GM12878 (cell line): ENCODE measurements around the gene POU5F1. TPM values are rescaled to one million over a fixed set of nuclear protein-coding genes. Genes with fewer than 3 reads are reported as not detected.

ENCODE experiments used
- DPF2 ChIP-seq: fragments of 450-650 bp; IDR thresholded peaks from 2 replicates; pipeline ENCODE4 v1.6.1; 2017; ENCODE audit warnings: mild to moderate bottlenecking
- NFYB ChIP-seq: IDR thresholded peaks from 2 replicates; pipeline ENCODE4 v1.6.1; 2011; ENCODE audit warnings: low read depth, mild to moderate bottlenecking, low read length, improper control_type of control experiment, moderate library complexity; ENCODE audit not compliant: insufficient read depth
- YY1 ChIP-seq: IDR thresholded peaks from 2 replicates; pipeline ENCODE4 v1.6.1; 2011; ENCODE audit warnings: low read depth, mild to moderate bottlenecking, low read length
- polyA plus RNA-seq, 11 experiments: library from polyadenylated mRNA; depleted of rRNA in 4 of 11; unstranded in 6 of 11; stranded (reverse) in 5 of 11; fragments of >200 nt; fragmentation: Nextera tagmentation in 4 of 11; fragmentation: Illumina TruSeq in 1 of 11; extraction: Ambion mirVana in 4 of 11; extraction: Trizol in 1 of 11; gene quantifications; 1 replicate in 1 of 11; 2 replicates in 10 of 11; pipeline versions ENCODE4 v1.2.1 to v1.2.3, GENCODE V29; 2011 to 2016; ENCODE audit warnings: inconsistent platforms in 2 of 11, missing spikeins in 2 of 11, low read depth in 1 of 11
- total RNA-seq, 4 experiments: library from RNA; depleted of rRNA in 3 of 4; stranded (reverse); fragments of >200 nt in 3 of 4; fragmentation: Illumina TruSeq in 1 of 4; extraction: Trizol in 1 of 4; gene quantifications; 2 replicates each; pipeline versions ENCODE4 v1.2.1 to v1.2.3, GENCODE V29; 2013 to 2021
- TF ChIP-seq, protein P1 (sequence below): fragments of 450-650 bp; IDR thresholded peaks from 2 replicates; pipeline ENCODE4 v1.6.1; 2018; ENCODE audit warnings: mild to moderate bottlenecking, low read depth, moderate library complexity; ENCODE audit not compliant: partially characterized antibody
- TF ChIP-seq, protein P2 (sequence below): fragments of 450-650 bp; IDR thresholded peaks from 2 replicates; pipeline ENCODE4 v1.6.1; 2017; ENCODE audit warnings: mild to moderate bottlenecking, moderate library complexity

The POU5F1 gene
- total and polyA plus RNA-seq, 10 of the 15 experiments (the other 5 are each of a cell fraction or from before 2014, with no cell fraction given), result 1.4 to 5.5 (median 3.2) TPM

DNA sequence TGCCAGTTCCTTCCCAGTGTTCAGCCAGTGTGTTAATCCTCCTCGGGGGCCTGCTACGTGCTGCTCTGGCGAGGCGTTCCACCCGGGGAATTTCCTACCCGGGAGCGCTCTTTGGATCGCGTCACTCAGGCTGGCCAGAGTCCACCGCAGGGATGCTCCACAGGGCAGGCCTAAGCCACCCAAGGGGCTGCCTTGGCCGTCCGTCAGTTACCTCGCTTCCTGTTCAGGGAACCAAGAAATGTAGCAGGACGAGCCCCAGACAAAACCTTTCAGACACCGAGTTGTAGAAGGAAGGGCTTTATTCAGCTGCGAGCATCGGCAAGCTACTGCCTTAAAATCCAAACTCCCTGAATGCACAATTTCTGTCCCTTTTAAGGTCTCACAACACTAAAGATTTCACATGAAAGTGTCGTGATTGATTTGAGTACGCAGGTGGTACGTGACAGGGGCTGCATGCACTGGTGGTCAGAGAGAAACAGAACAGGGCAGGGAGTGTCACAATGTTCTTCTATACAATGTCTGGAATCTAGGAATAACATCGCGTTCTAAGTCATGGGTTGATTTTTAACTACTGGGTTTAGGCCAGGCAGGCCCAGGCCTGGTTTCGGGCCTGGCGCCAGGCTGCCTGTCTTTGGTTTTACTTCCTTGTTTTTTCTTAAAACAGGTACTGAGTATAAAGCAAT is 15.7 kb upstream of the POU5F1 start (continued):
- TF ChIP-seq NFYB, result no peak
- TF ChIP-seq, protein P1, sequence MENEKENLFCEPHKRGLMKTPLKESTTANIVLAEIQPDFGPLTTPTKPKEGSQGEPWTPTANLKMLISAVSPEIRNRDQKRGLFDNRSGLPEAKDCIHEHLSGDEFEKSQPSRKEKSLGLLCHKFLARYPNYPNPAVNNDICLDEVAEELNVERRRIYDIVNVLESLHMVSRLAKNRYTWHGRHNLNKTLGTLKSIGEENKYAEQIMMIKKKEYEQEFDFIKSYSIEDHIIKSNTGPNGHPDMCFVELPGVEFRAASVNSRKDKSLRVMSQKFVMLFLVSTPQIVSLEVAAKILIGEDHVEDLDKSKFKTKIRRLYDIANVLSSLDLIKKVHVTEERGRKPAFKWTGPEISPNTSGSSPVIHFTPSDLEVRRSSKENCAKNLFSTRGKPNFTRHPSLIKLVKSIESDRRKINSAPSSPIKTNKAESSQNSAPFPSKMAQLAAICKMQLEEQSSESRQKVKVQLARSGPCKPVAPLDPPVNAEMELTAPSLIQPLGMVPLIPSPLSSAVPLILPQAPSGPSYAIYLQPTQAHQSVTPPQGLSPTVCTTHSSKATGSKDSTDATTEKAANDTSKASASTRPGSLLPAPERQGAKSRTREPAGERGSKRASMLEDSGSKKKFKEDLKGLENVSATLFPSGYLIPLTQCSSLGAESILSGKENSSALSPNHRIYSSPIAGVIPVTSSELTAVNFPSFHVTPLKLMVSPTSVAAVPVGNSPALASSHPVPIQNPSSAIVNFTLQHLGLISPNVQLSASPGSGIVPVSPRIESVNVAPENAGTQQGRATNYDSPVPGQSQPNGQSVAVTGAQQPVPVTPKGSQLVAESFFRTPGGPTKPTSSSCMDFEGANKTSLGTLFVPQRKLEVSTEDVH, result no peak
- peak; percentile 37; the same call in 1 of the 2 replicates for TF ChIP-seq DPF2
- TF ChIP-seq YY1, result no peak
- TF ChIP-seq, protein P2, sequence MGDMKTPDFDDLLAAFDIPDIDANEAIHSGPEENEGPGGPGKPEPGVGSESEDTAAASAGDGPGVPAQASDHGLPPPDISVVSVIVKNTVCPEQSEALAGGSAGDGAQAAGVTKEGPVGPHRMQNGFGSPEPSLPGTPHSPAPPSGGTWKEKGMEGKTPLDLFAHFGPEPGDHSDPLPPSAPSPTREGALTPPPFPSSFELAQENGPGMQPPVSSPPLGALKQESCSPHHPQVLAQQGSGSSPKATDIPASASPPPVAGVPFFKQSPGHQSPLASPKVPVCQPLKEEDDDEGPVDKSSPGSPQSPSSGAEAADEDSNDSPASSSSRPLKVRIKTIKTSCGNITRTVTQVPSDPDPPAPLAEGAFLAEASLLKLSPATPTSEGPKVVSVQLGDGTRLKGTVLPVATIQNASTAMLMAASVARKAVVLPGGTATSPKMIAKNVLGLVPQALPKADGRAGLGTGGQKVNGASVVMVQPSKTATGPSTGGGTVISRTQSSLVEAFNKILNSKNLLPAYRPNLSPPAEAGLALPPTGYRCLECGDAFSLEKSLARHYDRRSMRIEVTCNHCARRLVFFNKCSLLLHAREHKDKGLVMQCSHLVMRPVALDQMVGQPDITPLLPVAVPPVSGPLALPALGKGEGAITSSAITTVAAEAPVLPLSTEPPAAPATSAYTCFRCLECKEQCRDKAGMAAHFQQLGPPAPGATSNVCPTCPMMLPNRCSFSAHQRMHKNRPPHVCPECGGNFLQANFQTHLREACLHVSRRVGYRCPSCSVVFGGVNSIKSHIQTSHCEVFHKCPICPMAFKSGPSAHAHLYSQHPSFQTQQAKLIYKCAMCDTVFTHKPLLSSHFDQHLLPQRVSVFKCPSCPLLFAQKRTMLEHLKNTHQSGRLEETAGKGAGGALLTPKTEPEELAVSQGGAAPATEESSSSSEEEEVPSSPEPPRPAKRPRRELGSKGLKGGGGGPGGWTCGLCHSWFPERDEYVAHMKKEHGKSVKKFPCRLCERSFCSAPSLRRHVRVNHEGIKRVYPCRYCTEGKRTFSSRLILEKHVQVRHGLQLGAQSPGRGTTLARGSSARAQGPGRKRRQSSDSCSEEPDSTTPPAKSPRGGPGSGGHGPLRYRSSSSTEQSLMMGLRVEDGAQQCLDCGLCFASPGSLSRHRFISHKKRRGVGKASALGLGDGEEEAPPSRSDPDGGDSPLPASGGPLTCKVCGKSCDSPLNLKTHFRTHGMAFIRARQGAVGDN, result 0 out of 2 replicates have a peak, but pooled peaks have one; percentile 28
